Measurements from ENCODE around the gene CDK14. TPM values are rescaled to one million over a fixed set of nuclear protein-coding genes. Genes with fewer than 3 reads are reported as not detected.

CDK14 gene
- total and polyA plus RNA-seq, 4 donors: 4.2 to 12.4 (median 7.4) TPM

GRCh38 chr7:90751595-90751994 lies 155.5 kb downstream of the CDK14 start:
- DNase-seq (ENCODE audit: low spot score): no peak
- H3K4me1 ChIP-seq (ENCODE audit: control insufficient read depth in 4 of 4, insufficient read depth in 4 of 4, low read length in 3 of 4): peaks cover 0 to 9% (median 1%) of the 10 kb centered on the region in 4 donors
- H3K36me3 ChIP-seq (ENCODE audit: control insufficient read depth in 4 of 4, insufficient read depth in 3 of 4, low read depth in 1 of 4, low read length in 3 of 4): no peaks in the 10 kb centered on the region
- no peaks in the 10 kb centered on the region for H3K9me3 ChIP-seq (ENCODE audit: control insufficient read depth in 4 of 4, low read length in 3 of 4)
- no peak overlapping the region for H3K9ac ChIP-seq (ENCODE audit: low read depth in 1 of 2, low read length in 2 of 2)
- H3K4me3 ChIP-seq (ENCODE audit: low read depth in 1 of 3, low read length in 3 of 3): no peak overlapping the region
- H3K27ac ChIP-seq (ENCODE audit: low read depth in 1 of 2, low read length in 2 of 2): no peak overlapping the region
- WGBS: 43% methylated on average over 1 of the region's 1 CpG
- TF ChIP-seq HNF4A (conservative IDR thresholded peaks at IDR 0.05) (peak in 1 of 2 donors; percentile 43), TAF1 (conservative IDR thresholded peaks at IDR 0.05) (no peak)
- H3K27me3 ChIP-seq (ENCODE audit: control insufficient read depth in 4 of 4, insufficient read depth in 4 of 4, low read length in 3 of 4): no peaks in the 10 kb centered on the region

DNA sequence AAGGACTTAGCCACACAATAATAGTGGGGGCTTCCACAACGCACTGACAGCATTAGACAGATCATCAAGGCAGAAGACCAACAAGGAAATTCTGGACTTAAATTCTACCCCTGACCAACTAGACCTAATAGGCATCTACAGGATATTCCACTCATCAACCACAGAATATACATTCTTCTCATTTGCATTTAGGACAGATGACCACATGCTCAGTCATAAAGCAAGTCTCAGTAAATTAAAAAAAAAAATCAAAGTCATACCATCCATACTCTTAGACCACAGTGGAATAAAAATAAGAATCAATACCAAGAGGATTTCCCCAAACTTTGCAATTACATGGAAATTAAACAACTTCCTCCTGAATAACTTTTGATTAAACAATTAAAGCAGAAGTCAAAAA lies 155.9 kb downstream of the CDK14 start:
- H3K4me3 ChIP-seq (ENCODE audit: low read depth in 1 of 3, low read length in 3 of 3): no peak overlapping the region

More for the DNA sequence above, 155.9 kb downstream of the CDK14 start:
- Histone ChIP-seq H3K9me3 (ENCODE audit: control insufficient read depth in 4 of 4, low read length in 3 of 4) (no peaks in the 10 kb centered on the region), H3K9ac (ENCODE audit: low read depth in 1 of 2, low read length in 2 of 2) (no peak overlapping the region), H3K4me1 (ENCODE audit: control insufficient read depth in 4 of 4, insufficient read depth in 4 of 4, low read length in 3 of 4) (peaks cover 0 to 9% (median 1%) of the 10 kb centered on the region in 4 donors), H3K36me3 (ENCODE audit: control insufficient read depth in 4 of 4, insufficient read depth in 3 of 4, low read depth in 1 of 4, low read length in 3 of 4) (no peaks in the 10 kb centered on the region), H3K27me3 (ENCODE audit: control insufficient read depth in 4 of 4, insufficient read depth in 4 of 4, low read length in 3 of 4) (no peaks in the 10 kb centered on the region), H3K27ac (ENCODE audit: low read depth in 1 of 2, low read length in 2 of 2) (no peak overlapping the region)
- 91% methylated on average over 1 of the region's 1 CpG for WGBS
- DNase-seq (ENCODE audit: low spot score): no peak
- TF ChIP-seq, protein P1, sequence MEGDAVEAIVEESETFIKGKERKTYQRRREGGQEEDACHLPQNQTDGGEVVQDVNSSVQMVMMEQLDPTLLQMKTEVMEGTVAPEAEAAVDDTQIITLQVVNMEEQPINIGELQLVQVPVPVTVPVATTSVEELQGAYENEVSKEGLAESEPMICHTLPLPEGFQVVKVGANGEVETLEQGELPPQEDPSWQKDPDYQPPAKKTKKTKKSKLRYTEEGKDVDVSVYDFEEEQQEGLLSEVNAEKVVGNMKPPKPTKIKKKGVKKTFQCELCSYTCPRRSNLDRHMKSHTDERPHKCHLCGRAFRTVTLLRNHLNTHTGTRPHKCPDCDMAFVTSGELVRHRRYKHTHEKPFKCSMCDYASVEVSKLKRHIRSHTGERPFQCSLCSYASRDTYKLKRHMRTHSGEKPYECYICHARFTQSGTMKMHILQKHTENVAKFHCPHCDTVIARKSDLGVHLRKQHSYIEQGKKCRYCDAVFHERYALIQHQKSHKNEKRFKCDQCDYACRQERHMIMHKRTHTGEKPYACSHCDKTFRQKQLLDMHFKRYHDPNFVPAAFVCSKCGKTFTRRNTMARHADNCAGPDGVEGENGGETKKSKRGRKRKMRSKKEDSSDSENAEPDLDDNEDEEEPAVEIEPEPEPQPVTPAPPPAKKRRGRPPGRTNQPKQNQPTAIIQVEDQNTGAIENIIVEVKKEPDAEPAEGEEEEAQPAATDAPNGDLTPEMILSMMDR (IDR thresholded peaks at IDR 0.05; ENCODE audit: low read depth, low read length, missing input control): no peak
- TF ChIP-seq TAF1 (conservative IDR thresholded peaks at IDR 0.05) (no peak), ATF3 (IDR thresholded peaks at IDR 0.05) (no peak), FOXA1 (IDR thresholded peaks at IDR 0.05) (no peak), JUND (IDR thresholded peaks at IDR 0.05) (no peak), NR2F2 (IDR thresholded peaks at IDR 0.05) (no peak), FOXA2 (IDR thresholded peaks at IDR 0.05) (no peak), RAD21 (IDR thresholded peaks at IDR 0.05) (no peak), RXRA (IDR thresholded peaks at IDR 0.05) (no peak), SP1 (IDR thresholded peaks at IDR 0.05) (no peak), HNF4A (conservative IDR thresholded peaks at IDR 0.05) (no peak), YY1 (IDR thresholded peaks at IDR 0.05) (no peak), HNF4G (IDR thresholded peaks at IDR 0.05) (no peak), EGR1 (IDR thresholded peaks at IDR 0.05; ENCODE audit: low read depth in 2 of 2) (no peak), GABPA (IDR thresholded peaks at IDR 0.05 in 1 of 2, conservative IDR thresholded peaks at IDR 0.05 in 1 of 2) (no peak)
- TF ChIP-seq, protein P2, sequence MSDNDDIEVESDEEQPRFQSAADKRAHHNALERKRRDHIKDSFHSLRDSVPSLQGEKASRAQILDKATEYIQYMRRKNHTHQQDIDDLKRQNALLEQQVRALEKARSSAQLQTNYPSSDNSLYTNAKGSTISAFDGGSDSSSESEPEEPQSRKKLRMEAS (IDR thresholded peaks at IDR 0.05): no peak
- TF ChIP-seq, protein P3, sequence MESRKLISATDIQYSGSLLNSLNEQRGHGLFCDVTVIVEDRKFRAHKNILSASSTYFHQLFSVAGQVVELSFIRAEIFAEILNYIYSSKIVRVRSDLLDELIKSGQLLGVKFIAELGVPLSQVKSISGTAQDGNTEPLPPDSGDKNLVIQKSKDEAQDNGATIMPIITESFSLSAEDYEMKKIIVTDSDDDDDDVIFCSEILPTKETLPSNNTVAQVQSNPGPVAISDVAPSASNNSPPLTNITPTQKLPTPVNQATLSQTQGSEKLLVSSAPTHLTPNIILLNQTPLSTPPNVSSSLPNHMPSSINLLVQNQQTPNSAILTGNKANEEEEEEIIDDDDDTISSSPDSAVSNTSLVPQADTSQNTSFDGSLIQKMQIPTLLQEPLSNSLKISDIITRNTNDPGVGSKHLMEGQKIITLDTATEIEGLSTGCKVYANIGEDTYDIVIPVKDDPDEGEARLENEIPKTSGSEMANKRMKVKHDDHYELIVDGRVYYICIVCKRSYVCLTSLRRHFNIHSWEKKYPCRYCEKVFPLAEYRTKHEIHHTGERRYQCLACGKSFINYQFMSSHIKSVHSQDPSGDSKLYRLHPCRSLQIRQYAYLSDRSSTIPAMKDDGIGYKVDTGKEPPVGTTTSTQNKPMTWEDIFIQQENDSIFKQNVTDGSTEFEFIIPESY (IDR thresholded peaks at IDR 0.05): no peak
- TF ChIP-seq, protein P4, sequence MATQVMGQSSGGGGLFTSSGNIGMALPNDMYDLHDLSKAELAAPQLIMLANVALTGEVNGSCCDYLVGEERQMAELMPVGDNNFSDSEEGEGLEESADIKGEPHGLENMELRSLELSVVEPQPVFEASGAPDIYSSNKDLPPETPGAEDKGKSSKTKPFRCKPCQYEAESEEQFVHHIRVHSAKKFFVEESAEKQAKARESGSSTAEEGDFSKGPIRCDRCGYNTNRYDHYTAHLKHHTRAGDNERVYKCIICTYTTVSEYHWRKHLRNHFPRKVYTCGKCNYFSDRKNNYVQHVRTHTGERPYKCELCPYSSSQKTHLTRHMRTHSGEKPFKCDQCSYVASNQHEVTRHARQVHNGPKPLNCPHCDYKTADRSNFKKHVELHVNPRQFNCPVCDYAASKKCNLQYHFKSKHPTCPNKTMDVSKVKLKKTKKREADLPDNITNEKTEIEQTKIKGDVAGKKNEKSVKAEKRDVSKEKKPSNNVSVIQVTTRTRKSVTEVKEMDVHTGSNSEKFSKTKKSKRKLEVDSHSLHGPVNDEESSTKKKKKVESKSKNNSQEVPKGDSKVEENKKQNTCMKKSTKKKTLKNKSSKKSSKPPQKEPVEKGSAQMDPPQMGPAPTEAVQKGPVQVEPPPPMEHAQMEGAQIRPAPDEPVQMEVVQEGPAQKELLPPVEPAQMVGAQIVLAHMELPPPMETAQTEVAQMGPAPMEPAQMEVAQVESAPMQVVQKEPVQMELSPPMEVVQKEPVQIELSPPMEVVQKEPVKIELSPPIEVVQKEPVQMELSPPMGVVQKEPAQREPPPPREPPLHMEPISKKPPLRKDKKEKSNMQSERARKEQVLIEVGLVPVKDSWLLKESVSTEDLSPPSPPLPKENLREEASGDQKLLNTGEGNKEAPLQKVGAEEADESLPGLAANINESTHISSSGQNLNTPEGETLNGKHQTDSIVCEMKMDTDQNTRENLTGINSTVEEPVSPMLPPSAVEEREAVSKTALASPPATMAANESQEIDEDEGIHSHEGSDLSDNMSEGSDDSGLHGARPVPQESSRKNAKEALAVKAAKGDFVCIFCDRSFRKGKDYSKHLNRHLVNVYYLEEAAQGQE (IDR thresholded peaks at IDR 0.05): no peak
